IPS-18c (cell line): Measurements from ENCODE around the gene SERBP1.
"Not testable (repeated sequence)": the region's sequence is repeated elsewhere in the genome, so short reads cannot be mapped to it uniquely, and the experiment has no call there.

Experiments
- H3K4me3 ChIP-seq: 2 replicates; pipeline ENCODE4 v1.7.0; 2013; ENCODE audit warnings: low read depth, mild to moderate bottlenecking, low read length, moderate library complexity; ENCODE audit not compliant: insufficient read depth
- H3K9me3 ChIP-seq: one replicate; pipeline ENCODE4 v1.6.1; 2013; ENCODE audit warnings: mild to moderate bottlenecking, low read length, moderate library complexity; ENCODE audit not compliant: control insufficient read depth, insufficient read depth

Gene SERBP1

GRCh38 chr1:67427465-67427864 lies 2.7 kb downstream of the SERBP1 start:
- H3K4me3 ChIP-seq: peak overlapping the region; percentile 36
- H3K9me3 ChIP-seq: no peaks in the 10 kb centered on the region

- H3K9me3 ChIP-seq: peaks cover 2% of the 10 kb centered on the region
- H3K4me3 ChIP-seq: no peak overlapping the region
These were observed 9.2 kb downstream of the SERBP1 start for GRCh38 chr1:67420835-67421492.

GRCh38 chr1:67418839-67419586 lies 11.2 kb downstream of the SERBP1 start:
- Histone ChIP-seq H3K4me3 (no peak overlapping the region), H3K9me3 (peaks cover 2% of the 10 kb centered on the region)

GRCh38 chr1:67417733-67418132 lies 12.5 kb downstream of the SERBP1 start:
- H3K9me3 ChIP-seq, H3K4me3 ChIP-seq: not testable (repeated sequence)

GRCh38 chr1:67415041-67415440 lies 15.2 kb downstream of the SERBP1 start:
- Histone ChIP-seq H3K4me3 (no peak overlapping the region), H3K9me3 (peaks cover 2% of the 10 kb centered on the region)

GRCh38 chr1:67414574-67414973 lies 15.6 kb downstream of the SERBP1 start:
- H3K4me3 ChIP-seq: no peak overlapping the region
- peaks cover 2% of the 10 kb centered on the region for H3K9me3 ChIP-seq

- not testable (repeated sequence) for H3K4me3 ChIP-seq, H3K9me3 ChIP-seq
These were observed 17.1 kb downstream of the SERBP1 start for GRCh38 chr1:67413101-67413500.

- H3K4me3 ChIP-seq: no peak overlapping the region
These were observed 22.1 kb downstream of the SERBP1 start for GRCh38 chr1:67408148-67408547.

GRCh38 chr1:67407498-67407897 lies 22.7 kb downstream of the SERBP1 start:
- no peak overlapping the region for H3K4me3 ChIP-seq

More at GRCh38 chr1:67408148-67408547, 22.1 kb downstream of the SERBP1 start:
- no peaks in the 10 kb centered on the region for H3K9me3 ChIP-seq

GRCh38 chr1:67405473-67406245 lies 24.5 kb downstream of the SERBP1 start:
- no peak overlapping the region for H3K4me3 ChIP-seq
- no peaks in the 10 kb centered on the region for H3K9me3 ChIP-seq

More at GRCh38 chr1:67407498-67407897, 22.7 kb downstream of the SERBP1 start:
- H3K9me3 ChIP-seq: no peaks in the 10 kb centered on the region

GRCh38 chr1:67404212-67404620 lies 26.0 kb downstream of the SERBP1 start:
- Histone ChIP-seq H3K4me3 (no peak overlapping the region), H3K9me3 (no peaks in the 10 kb centered on the region)

- Histone ChIP-seq H3K9me3 (no peaks in the 10 kb centered on the region), H3K4me3 (no peak overlapping the region)
These were observed 28.8 kb downstream of the SERBP1 start for GRCh38 chr1:67401443-67401842.

GRCh38 chr1:67400029-67400786 lies 30.0 kb downstream of the SERBP1 start:
- not testable (repeated sequence) for H3K9me3 ChIP-seq, H3K4me3 ChIP-seq

- Histone ChIP-seq H3K4me3 (no peak overlapping the region), H3K9me3 (no peaks in the 10 kb centered on the region)
These were observed 30.8 kb downstream of the SERBP1 start for GRCh38 chr1:67399199-67399993.

GRCh38 chr1:67394548-67394947 lies 35.7 kb downstream of the SERBP1 start:
- Histone ChIP-seq H3K9me3 (peaks cover 3% of the 10 kb centered on the region), H3K4me3 (no peak overlapping the region)

GRCh38 chr1:67393737-67394136 lies 36.5 kb downstream of the SERBP1 start:
- H3K4me3 ChIP-seq: no peak overlapping the region
- peaks cover 3% of the 10 kb centered on the region for H3K9me3 ChIP-seq
